ENCODE data around the gene HTR7. TPM values are rescaled to one million over a fixed set of nuclear protein-coding genes. Genes with fewer than 3 reads are reported as not detected.

HTR7 gene
- total RNA-seq, 1 donor from 2014 or later: 13.3 TPM

- Mint-ChIP-seq H3K27me3 (ENCODE audit: unreplicated experiment) (peaks cover 2% of the 10 kb centered on the region), H3K9me3 (ENCODE audit: unreplicated experiment) (peaks cover 2% of the 10 kb centered on the region), H3K4me3 (ENCODE audit: unreplicated experiment) (no peak overlapping the region), H3K4me1 (ENCODE audit: low read depth, unreplicated experiment) (peaks cover 15% of the 10 kb centered on the region), H3K36me3 (ENCODE audit: unreplicated experiment) (peaks cover 20% of the 10 kb centered on the region), H3K27ac (ENCODE audit: unreplicated experiment) (no peak overlapping the region)
- TF ChIP-seq CTCF (IDR thresholded peaks at IDR 0.05; ENCODE audit: partially characterized antibody, unreplicated experiment): no peak
- DNase-seq: no peak
Measured at GRCh38 chr10:90799172-90799571, 58.7 kb downstream of the HTR7 start.

- Mint-ChIP-seq H3K27me3 (ENCODE audit: unreplicated experiment) (peaks cover 2% of the 10 kb centered on the region), H3K4me1 (ENCODE audit: low read depth, unreplicated experiment) (peaks cover 14% of the 10 kb centered on the region), H3K4me3 (ENCODE audit: unreplicated experiment) (no peak overlapping the region), H3K27ac (ENCODE audit: unreplicated experiment) (no peak overlapping the region), H3K9me3 (ENCODE audit: unreplicated experiment) (peaks cover 2% of the 10 kb centered on the region), H3K36me3 (ENCODE audit: unreplicated experiment) (peaks cover 17% of the 10 kb centered on the region)
- no peak for TF ChIP-seq CTCF (IDR thresholded peaks at IDR 0.05; ENCODE audit: partially characterized antibody, unreplicated experiment)
- DNase-seq: no peak
Measured at GRCh38 chr10:90798482-90798881, 59.4 kb downstream of the HTR7 start.

- no peak for TF ChIP-seq CTCF (IDR thresholded peaks at IDR 0.05; ENCODE audit: partially characterized antibody, unreplicated experiment)
- Mint-ChIP-seq H3K4me1 (ENCODE audit: low read depth, unreplicated experiment) (no peaks in the 10 kb centered on the region), H3K36me3 (ENCODE audit: unreplicated experiment) (peaks cover 6% of the 10 kb centered on the region), H3K27ac (ENCODE audit: unreplicated experiment) (no peak overlapping the region), H3K4me3 (ENCODE audit: unreplicated experiment) (no peak overlapping the region), H3K9me3 (ENCODE audit: unreplicated experiment) (no peaks in the 10 kb centered on the region), H3K27me3 (ENCODE audit: unreplicated experiment) (no peaks in the 10 kb centered on the region)
- no peak for DNase-seq
Measured at GRCh38 chr10:90790422-90790821, 67.4 kb downstream of the HTR7 start.

- Mint-ChIP-seq H3K27me3 (ENCODE audit: unreplicated experiment) (no peaks in the 10 kb centered on the region), H3K36me3 (ENCODE audit: unreplicated experiment) (no peaks in the 10 kb centered on the region), H3K27ac (ENCODE audit: unreplicated experiment) (no peak overlapping the region), H3K4me1 (ENCODE audit: low read depth, unreplicated experiment) (no peaks in the 10 kb centered on the region), H3K9me3 (ENCODE audit: unreplicated experiment) (no peaks in the 10 kb centered on the region), H3K4me3 (ENCODE audit: unreplicated experiment) (no peak overlapping the region)
- no peak for TF ChIP-seq CTCF (IDR thresholded peaks at IDR 0.05; ENCODE audit: partially characterized antibody, unreplicated experiment)
- no peak for DNase-seq
Measured at GRCh38 chr10:90788968-90789367, 68.9 kb downstream of the HTR7 start.

- TF ChIP-seq CTCF (IDR thresholded peaks at IDR 0.05; ENCODE audit: partially characterized antibody, unreplicated experiment): peak; percentile 7
- H3K36me3 Mint-ChIP-seq (ENCODE audit: unreplicated experiment): no peaks in the 10 kb centered on the region
- H3K4me3 Mint-ChIP-seq (ENCODE audit: unreplicated experiment): no peak overlapping the region
- H3K9me3 Mint-ChIP-seq (ENCODE audit: unreplicated experiment): no peaks in the 10 kb centered on the region
- H3K4me1 Mint-ChIP-seq (ENCODE audit: low read depth, unreplicated experiment): no peaks in the 10 kb centered on the region
- no peak for DNase-seq
- no peak overlapping the region for H3K27ac Mint-ChIP-seq (ENCODE audit: unreplicated experiment)
- no peaks in the 10 kb centered on the region for H3K27me3 Mint-ChIP-seq (ENCODE audit: unreplicated experiment)
Measured at GRCh38 chr10:90788199-90788491, 69.7 kb downstream of the HTR7 start.

All from glutamatergic neuron (in vitro differentiated cells).